Measurements from ENCODE around the gene DPP8. TPM values are rescaled to one million over a fixed set of nuclear protein-coding genes. Genes with fewer than 3 reads are reported as not detected.

DPP8 gene
- total and polyA plus RNA-seq, 2 donors: 12.5 to 21.8 TPM

DNA sequence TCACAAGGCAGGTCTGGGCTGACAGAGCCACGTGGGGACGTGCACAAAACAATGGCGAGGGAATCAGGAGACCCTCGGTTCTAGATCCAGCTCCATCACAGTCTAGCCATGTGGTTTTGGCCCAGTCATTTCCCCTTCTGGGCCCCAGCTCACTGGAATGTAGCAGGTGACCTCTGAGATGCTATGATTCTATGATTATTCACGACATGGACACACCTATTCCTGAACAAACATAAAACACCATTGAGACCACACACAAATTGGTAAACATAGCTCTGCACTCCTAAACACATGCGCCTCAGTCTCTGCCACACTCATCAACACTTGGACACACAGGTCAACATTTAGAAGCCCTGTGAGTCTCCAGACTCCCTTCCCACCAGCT, 103.7 kb downstream of the DPP8 start:
- Histone ChIP-seq H3K27me3 (ENCODE audit: control insufficient read depth in 2 of 2, insufficient read depth in 1 of 2, low read length in 1 of 2) (peaks cover 2 to 59% of the 10 kb centered on the region in 2 donors), H3K36me3 (ENCODE audit: control insufficient read depth in 2 of 2, insufficient read depth in 2 of 2, low read length in 1 of 2) (no peaks in the 10 kb centered on the region), H3K4me3 (ENCODE audit: low read length in 2 of 2) (no peak overlapping the region), H3K27ac (ENCODE audit: low read depth in 1 of 2, low read length in 1 of 2) (no peak overlapping the region), H3K4me1 (ENCODE audit: control insufficient read depth in 2 of 2, insufficient read depth in 2 of 2, low read length in 2 of 2) (peaks cover 0 to 8% of the 10 kb centered on the region in 2 donors), H3K9me3 (ENCODE audit: control insufficient read depth in 2 of 2, insufficient read depth in 1 of 2, low read length in 1 of 2) (no peaks in the 10 kb centered on the region)
- 92% methylated on average over 6 of the region's 6 CpGs for WGBS
- DNase-seq (ENCODE audit: low read depth in 6 of 9, low spot score in 9 of 9): no peak

DNA sequence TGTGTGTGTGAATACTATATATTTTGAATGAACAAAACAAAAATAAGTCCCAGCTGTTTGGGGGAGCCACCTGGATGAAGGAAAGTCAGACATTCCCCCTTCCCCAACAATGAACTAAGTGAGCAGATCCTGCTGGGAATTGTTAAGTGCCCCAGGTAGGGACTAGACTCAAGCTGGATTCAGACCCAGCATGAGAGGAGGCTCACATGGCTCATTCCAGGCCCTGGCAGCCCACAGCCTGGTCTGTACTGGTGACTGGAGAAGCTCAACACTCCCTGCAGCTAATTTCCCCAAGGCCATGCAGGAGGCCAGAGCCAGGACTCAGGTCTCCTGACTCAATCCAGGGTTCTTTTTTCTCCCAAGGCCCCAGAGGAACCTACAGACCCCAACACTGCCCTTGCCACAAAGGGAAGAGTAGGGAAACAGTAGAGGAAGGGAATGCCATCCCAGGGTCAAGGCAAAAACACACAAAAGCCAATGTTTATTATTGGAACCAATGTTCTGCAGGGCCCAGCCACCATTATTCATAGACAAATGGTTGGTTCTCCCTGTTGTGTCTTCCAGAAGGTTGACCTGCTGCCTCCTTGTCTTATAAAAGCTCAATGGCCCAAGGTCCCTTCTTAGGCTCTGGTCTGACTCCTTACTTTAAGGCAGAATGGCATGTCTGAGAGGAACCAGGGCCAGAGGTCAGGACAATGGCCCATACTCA, 104.3 kb downstream of the DPP8 start:
- Histone ChIP-seq H3K27me3 (ENCODE audit: control insufficient read depth in 2 of 2, insufficient read depth in 1 of 2, low read length in 1 of 2) (peaks cover 2 to 53% of the 10 kb centered on the region in 2 donors), H3K9me3 (ENCODE audit: control insufficient read depth in 2 of 2, insufficient read depth in 1 of 2, low read length in 1 of 2) (no peaks in the 10 kb centered on the region), H3K4me3 (ENCODE audit: low read length in 2 of 2) (no peak overlapping the region), H3K4me1 (ENCODE audit: control insufficient read depth in 2 of 2, insufficient read depth in 2 of 2, low read length in 2 of 2) (peaks cover 0 to 8% of the 10 kb centered on the region in 2 donors), H3K36me3 (ENCODE audit: control insufficient read depth in 2 of 2, insufficient read depth in 2 of 2, low read length in 1 of 2) (no peaks in the 10 kb centered on the region), H3K27ac (ENCODE audit: low read depth in 1 of 2, low read length in 1 of 2) (no peak overlapping the region)
- no peak for DNase-seq (ENCODE audit: low read depth in 6 of 9, low spot score in 9 of 9)

DNA sequence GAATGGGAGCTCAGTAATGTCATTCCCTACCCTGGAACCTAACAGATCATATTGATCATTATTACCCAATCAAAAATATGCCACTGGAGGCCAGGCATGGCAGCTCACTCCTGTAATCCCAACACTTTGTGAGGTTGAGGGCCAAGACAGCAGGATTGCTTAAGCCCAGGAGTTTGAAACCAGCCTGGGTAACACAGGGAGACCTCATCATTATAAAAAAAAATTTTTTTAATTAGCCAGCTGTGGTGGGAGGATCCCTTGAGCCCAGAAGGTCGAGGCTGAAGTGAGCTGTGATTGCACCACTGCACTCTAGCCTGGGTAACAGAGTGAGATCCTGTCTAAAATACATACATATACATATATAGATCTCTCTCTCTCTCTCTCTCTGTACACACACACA, 104.9 kb downstream of the DPP8 start:
- no peak overlapping the region for H3K27ac ChIP-seq (ENCODE audit: low read depth in 1 of 2, low read length in 1 of 2)

DNA sequence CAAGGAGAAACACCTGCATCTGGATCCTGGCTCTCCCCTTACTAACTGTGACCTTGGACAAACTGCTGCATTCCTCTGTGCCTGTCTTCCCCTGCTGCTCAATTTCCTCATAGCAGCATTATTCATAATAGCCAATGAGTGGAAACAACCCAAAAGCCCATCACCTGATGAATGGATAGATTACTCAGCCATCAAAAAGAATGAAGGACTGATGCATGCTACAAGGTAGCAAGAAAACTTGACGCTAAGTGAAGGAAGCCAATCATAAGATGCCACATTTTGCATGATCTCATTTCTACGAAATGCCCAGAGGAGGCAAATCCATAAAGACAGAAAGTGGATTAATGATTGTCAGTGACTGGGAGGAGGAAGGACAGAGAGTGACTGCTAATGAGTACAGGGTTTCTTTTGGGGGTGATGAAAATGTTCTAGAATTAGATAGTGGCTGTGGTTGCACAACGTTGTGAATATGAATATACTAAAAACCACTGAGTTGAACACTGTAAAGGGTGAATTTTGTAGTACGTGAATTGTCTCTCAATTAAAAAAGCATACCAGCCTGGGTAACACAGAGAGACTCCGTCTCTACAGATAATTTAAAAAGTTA, 105.9 kb downstream of the DPP8 start:
- H3K27ac ChIP-seq (ENCODE audit: low read depth in 1 of 2, low read length in 1 of 2): no peak overlapping the region
- H3K27me3 ChIP-seq (ENCODE audit: control insufficient read depth in 2 of 2, insufficient read depth in 1 of 2, low read length in 1 of 2): peaks cover 0 to 38% of the 10 kb centered on the region in 2 donors
- 81% methylated on average over 5 of the region's 5 CpGs for WGBS
- no peaks in the 10 kb centered on the region for H3K36me3 ChIP-seq (ENCODE audit: control insufficient read depth in 2 of 2, insufficient read depth in 2 of 2, low read length in 1 of 2)
- no peak for DNase-seq (ENCODE audit: low read depth in 6 of 9, low spot score in 9 of 9)
- H3K9me3 ChIP-seq (ENCODE audit: control insufficient read depth in 2 of 2, insufficient read depth in 1 of 2, low read length in 1 of 2): no peaks in the 10 kb centered on the region
- H3K4me1 ChIP-seq (ENCODE audit: control insufficient read depth in 2 of 2, insufficient read depth in 2 of 2, low read length in 2 of 2): peaks cover 0 to 8% of the 10 kb centered on the region in 2 donors
- no peak overlapping the region for H3K4me3 ChIP-seq (ENCODE audit: low read length in 2 of 2)

More for the DNA sequence above, 104.9 kb downstream of the DPP8 start:
- H3K4me1 ChIP-seq (ENCODE audit: control insufficient read depth in 2 of 2, insufficient read depth in 2 of 2, low read length in 2 of 2): peaks cover 0 to 8% of the 10 kb centered on the region in 2 donors
- H3K4me3 ChIP-seq (ENCODE audit: low read length in 2 of 2): no peak overlapping the region
- DNase-seq (ENCODE audit: low read depth in 6 of 9, low spot score in 9 of 9): no peak
- 57% methylated on average over 1 of the region's 1 CpG for WGBS
- H3K27me3 ChIP-seq (ENCODE audit: control insufficient read depth in 2 of 2, insufficient read depth in 1 of 2, low read length in 1 of 2): peaks cover 0 to 48% of the 10 kb centered on the region in 2 donors
- H3K9me3 ChIP-seq (ENCODE audit: control insufficient read depth in 2 of 2, insufficient read depth in 1 of 2, low read length in 1 of 2): no peaks in the 10 kb centered on the region
- H3K36me3 ChIP-seq (ENCODE audit: control insufficient read depth in 2 of 2, insufficient read depth in 2 of 2, low read length in 1 of 2): no peaks in the 10 kb centered on the region

GRCh38 chr15:65410972-65411371, 106.5 kb downstream of the DPP8 start:
- H3K27ac ChIP-seq (ENCODE audit: low read depth in 1 of 2, low read length in 1 of 2): no peak overlapping the region
- DNase-seq (ENCODE audit: low read depth in 6 of 9, low spot score in 9 of 9): no peak
- H3K36me3 ChIP-seq (ENCODE audit: control insufficient read depth in 2 of 2, insufficient read depth in 2 of 2, low read length in 1 of 2): no peaks in the 10 kb centered on the region
- WGBS: 93% methylated on average over 10 of the region's 10 CpGs
- peaks cover 0 to 8% of the 10 kb centered on the region in 2 donors for H3K4me1 ChIP-seq (ENCODE audit: control insufficient read depth in 2 of 2, insufficient read depth in 2 of 2, low read length in 2 of 2)
- H3K9me3 ChIP-seq (ENCODE audit: control insufficient read depth in 2 of 2, insufficient read depth in 1 of 2, low read length in 1 of 2): no peaks in the 10 kb centered on the region
- H3K27me3 ChIP-seq (ENCODE audit: control insufficient read depth in 2 of 2, insufficient read depth in 1 of 2, low read length in 1 of 2): peaks cover 0 to 35% of the 10 kb centered on the region in 2 donors
- no peak overlapping the region for H3K4me3 ChIP-seq (ENCODE audit: low read length in 2 of 2)

DNA sequence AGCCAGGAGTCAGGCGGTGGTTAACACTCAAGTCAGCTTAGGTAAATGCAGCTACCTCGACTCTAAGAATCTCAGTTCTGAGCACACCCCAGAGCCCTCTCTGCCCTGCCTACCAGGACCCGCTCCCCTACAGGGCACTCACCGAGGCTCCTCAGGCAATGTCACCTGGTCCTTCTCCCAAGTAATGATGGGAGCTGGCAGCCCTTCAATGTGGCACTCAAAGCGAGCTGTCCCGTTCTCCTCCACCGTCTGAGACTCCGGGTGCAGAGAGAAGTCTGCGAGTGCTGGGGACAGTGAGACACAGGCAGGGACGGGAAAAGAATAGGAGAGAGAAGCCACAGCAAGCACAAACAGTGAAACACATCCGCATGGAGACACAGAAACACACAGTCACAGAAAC, 107.5 kb downstream of the DPP8 start:
- Histone ChIP-seq H3K9me3 (ENCODE audit: control insufficient read depth in 2 of 2, insufficient read depth in 1 of 2, low read length in 1 of 2) (no peaks in the 10 kb centered on the region), H3K36me3 (ENCODE audit: control insufficient read depth in 2 of 2, insufficient read depth in 2 of 2, low read length in 1 of 2) (no peaks in the 10 kb centered on the region), H3K4me1 (ENCODE audit: control insufficient read depth in 2 of 2, insufficient read depth in 2 of 2, low read length in 2 of 2) (peaks cover 0 to 4% of the 10 kb centered on the region in 2 donors), H3K4me3 (ENCODE audit: low read length in 2 of 2) (no peak overlapping the region), H3K27me3 (ENCODE audit: control insufficient read depth in 2 of 2, insufficient read depth in 1 of 2, low read length in 1 of 2) (peaks cover 0 to 27% of the 10 kb centered on the region in 2 donors), H3K27ac (ENCODE audit: low read depth in 1 of 2, low read length in 1 of 2) (no peak overlapping the region)
- no peak for DNase-seq (ENCODE audit: low read depth in 6 of 9, low spot score in 9 of 9)
- WGBS: 93% methylated on average over 11 of the region's 11 CpGs

DNA sequence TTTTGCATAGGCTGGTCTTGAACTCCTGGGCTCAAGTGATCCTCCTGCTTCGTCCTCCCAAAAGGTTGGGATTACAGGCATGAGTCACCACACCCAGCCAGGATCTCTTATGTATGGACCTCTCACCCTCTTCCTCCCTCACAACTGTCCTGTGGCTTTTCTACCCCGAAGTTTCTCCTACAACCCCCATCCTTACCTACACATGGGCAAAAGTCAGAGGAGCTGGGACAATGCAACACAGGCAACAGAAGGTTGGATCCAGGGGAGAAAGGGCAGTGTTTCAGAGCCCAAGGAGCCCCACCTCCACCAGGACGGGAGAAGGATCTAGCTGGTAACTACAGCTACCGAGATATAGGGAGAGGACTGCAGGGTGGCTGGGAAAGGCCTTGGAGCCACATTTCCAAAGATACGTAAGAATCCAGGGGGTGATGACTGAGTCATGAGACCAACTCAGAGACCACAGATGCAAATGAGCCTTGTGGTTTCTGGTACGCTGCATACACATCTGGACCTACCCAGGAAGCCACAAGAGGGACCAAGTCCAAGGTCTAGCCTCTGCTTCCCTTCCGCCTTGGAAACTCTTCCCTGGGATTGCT, 108.4 kb downstream of the DPP8 start:
- no peak overlapping the region for H3K27ac ChIP-seq (ENCODE audit: low read depth in 1 of 2, low read length in 1 of 2)
- DNase-seq (ENCODE audit: low read depth in 6 of 9, low spot score in 9 of 9): no peak

GRCh38 chr15:65408324-65409035, 109.0 kb downstream of the DPP8 start:
- Histone ChIP-seq H3K36me3 (ENCODE audit: control insufficient read depth in 2 of 2, insufficient read depth in 2 of 2, low read length in 1 of 2) (no peaks in the 10 kb centered on the region), H3K27ac (ENCODE audit: low read depth in 1 of 2, low read length in 1 of 2) (no peak overlapping the region), H3K4me1 (ENCODE audit: control insufficient read depth in 2 of 2, insufficient read depth in 2 of 2, low read length in 2 of 2) (peaks cover 0 to 4% of the 10 kb centered on the region in 2 donors), H3K4me3 (ENCODE audit: low read length in 2 of 2) (no peak overlapping the region), H3K9me3 (ENCODE audit: control insufficient read depth in 2 of 2, insufficient read depth in 1 of 2, low read length in 1 of 2) (no peaks in the 10 kb centered on the region), H3K27me3 (ENCODE audit: control insufficient read depth in 2 of 2, insufficient read depth in 1 of 2, low read length in 1 of 2) (peaks cover 0 to 16% of the 10 kb centered on the region in 2 donors)
- no peak for DNase-seq (ENCODE audit: low read depth in 6 of 9, low spot score in 9 of 9)
- 68% methylated on average over 7 of the region's 7 CpGs for WGBS

More for the DNA sequence above, 108.4 kb downstream of the DPP8 start:
- Histone ChIP-seq H3K9me3 (ENCODE audit: control insufficient read depth in 2 of 2, insufficient read depth in 1 of 2, low read length in 1 of 2) (no peaks in the 10 kb centered on the region), H3K4me1 (ENCODE audit: control insufficient read depth in 2 of 2, insufficient read depth in 2 of 2, low read length in 2 of 2) (peaks cover 0 to 4% of the 10 kb centered on the region in 2 donors), H3K36me3 (ENCODE audit: control insufficient read depth in 2 of 2, insufficient read depth in 2 of 2, low read length in 1 of 2) (no peaks in the 10 kb centered on the region), H3K4me3 (ENCODE audit: low read length in 2 of 2) (no peak overlapping the region), H3K27me3 (ENCODE audit: control insufficient read depth in 2 of 2, insufficient read depth in 1 of 2, low read length in 1 of 2) (peaks cover 0 to 21% of the 10 kb centered on the region in 2 donors)
- WGBS: 50% methylated on average over 7 of the region's 7 CpGs
